HG03064 (cell line): ENCODE data around the gene CDK3.
"Not testable (repeated sequence)": the region's sequence is repeated elsewhere in the genome, so short reads cannot be mapped to it uniquely, and the experiment has no call there.

Experiments
- ATAC-seq: cut with Tn5 transposase; IDR thresholded peaks from one replicate; pipeline ENCODE4 v1.9.1; 2021; ENCODE audit warnings: low read depth; ENCODE audit not compliant: unreplicated experiment

Gene CDK3

DNA sequence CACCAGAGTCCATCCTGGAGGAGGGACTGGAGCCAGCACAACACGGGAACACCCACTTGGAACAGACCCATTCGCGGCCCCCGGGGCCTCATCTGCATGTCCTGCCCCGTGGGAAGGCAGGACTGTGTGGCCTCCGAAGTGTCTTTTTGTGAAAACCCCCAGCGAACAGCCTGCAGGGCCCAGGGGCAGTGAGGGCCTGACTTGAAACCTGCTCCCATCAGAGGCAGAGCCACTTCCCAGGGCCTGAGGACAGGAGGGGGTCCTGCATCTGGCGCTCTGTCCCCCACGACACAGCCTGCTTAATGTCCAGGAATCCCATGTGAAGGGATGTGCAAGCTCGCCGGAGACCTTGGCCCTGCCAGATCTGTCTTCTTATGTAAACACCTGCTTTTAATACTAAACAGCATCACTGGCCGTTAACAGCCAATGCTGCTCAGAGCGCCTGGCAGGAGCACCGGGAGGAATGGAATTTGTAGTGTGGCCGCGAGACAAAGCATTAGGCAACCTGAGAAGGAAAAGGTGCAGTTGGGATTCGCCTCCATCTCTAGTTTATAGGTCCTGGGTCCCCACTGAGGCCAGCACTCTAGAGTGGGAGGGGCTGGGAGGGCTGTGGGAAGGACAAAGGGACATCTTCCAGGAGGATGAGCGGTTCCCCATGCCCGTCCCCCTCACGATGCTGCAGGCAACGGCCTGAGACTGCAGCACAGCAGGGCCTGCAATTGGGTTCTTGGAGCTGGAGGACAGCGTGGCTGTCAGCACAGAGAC is 36.0 kb downstream of the CDK3 start:
- no peak for ATAC-seq

DNA sequence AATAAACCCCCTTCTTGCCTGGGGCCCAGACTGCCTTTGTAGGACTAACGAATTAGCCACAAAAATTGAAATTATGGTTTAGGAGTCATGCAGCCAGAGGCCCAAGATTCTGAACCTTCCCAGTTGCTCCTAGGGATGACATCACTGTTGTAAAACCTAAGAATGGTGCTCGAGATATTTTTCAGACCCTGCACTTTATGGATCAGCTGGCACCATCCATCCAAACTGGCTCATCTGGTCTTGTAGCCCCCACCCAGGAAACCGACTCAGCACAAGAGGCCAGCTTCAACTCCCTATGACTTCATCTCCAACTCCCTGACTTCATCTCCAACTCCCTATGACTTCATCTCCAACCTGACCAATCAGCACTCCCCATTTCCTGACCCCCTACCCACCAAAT is 37.4 kb downstream of the CDK3 start:
- ATAC-seq, result no peak

- ATAC-seq, result no peak
These were observed 38.5 kb downstream of the CDK3 start for GRCh38 chr17:76039121-76039520.

- no peak for ATAC-seq
These were observed 39.7 kb downstream of the CDK3 start for GRCh38 chr17:76040376-76040775.

- ATAC-seq, result not testable (repeated sequence)
These were observed 42.2 kb downstream of the CDK3 start for GRCh38 chr17:76042868-76043267.

GRCh38 chr17:76044475-76045007 is 43.9 kb downstream of the CDK3 start:
- not testable (repeated sequence) for ATAC-seq

- no peak for ATAC-seq
These were observed 45.4 kb downstream of the CDK3 start for GRCh38 chr17:76046064-76046463.

- ATAC-seq, result no peak
These were observed 47.5 kb downstream of the CDK3 start for GRCh38 chr17:76048025-76048605.

- no peak for ATAC-seq
These were observed 48.1 kb downstream of the CDK3 start for GRCh38 chr17:76048711-76049110.

- ATAC-seq, result no peak
These were observed 48.6 kb downstream of the CDK3 start for GRCh38 chr17:76049239-76049638.

GRCh38 chr17:76049836-76050537 is 49.3 kb downstream of the CDK3 start:
- no peak for ATAC-seq

- no peak for ATAC-seq
These were observed 50.1 kb downstream of the CDK3 start for GRCh38 chr17:76050538-76051467.

GRCh38 chr17:76051561-76051960 is 50.9 kb downstream of the CDK3 start:
- no peak for ATAC-seq

DNA sequence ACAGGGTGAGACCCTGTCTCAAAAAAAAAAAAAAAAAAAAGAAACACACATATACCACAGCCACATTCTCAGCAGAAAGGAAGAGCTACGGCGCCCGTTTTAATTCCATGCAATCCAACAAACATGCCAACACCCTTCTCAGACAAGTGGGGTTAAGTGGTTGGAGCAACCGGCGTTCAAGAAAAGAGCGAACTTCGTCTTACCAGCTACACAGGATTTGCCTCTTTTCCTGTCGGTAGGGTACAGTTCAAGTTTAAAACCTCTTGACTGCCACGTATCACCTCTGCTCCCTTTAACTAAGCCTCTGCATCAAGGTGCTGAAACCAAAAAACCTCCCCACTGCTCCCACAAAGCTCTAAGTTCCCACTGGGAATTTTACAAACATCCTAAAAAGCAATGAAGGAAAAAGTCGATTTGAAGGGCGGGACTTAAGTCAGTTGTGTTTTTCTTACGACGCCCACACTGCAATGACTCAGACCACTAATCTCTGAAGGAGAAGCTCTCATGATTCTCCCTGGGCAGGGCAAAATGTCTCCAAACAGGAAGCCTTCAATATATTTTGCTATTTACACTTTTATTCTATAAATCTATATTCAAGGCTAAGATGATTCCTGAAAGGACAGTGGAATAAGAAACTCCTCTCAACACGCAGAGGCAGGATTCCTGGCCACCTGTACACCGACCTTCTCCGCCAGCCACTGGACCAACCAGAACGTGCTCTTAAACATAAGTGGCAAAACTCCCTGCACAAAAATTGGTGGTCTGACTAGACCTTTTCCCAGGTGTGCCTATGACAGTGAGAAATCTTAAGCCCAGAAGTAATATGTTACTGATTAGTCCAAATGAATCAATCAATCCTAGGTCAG is 52.8 kb downstream of the CDK3 start:
- no peak for ATAC-seq

GRCh38 chr17:76054112-76054476 is 53.4 kb downstream of the CDK3 start:
- ATAC-seq, result no peak
